PFSK-1 (cell line): Measurements from ENCODE around the gene KRTAP2-2.
"Not testable (repeated sequence)": the region's sequence is repeated elsewhere in the genome, so short reads cannot be mapped to it uniquely, and the experiment has no call there.

Experiments
- FOXP2 ChIP-seq: optimal IDR thresholded peaks from 2 replicates; pipeline ENCODE3; 2011; ENCODE audit warnings: borderline replicate concordance, control low read depth, inconsistent platforms; ENCODE audit not compliant: insufficient read depth; ENCODE audit errors: extremely low read length, extremely low read depth
- POLR2AphosphoS5 ChIP-seq: IDR thresholded peaks from 2 replicates; pipeline ENCODE4 v1.6.1; 2012; ENCODE audit warnings: low read depth, mild to moderate bottlenecking, control low read depth, low read length, moderate library complexity
- SIN3A ChIP-seq: IDR thresholded peaks from 2 replicates; pipeline ENCODE4 v1.6.1; 2012; ENCODE audit warnings: mild to moderate bottlenecking, low read length, moderate library complexity, borderline replicate concordance; ENCODE audit not compliant: insufficient read depth
- TAF1 ChIP-seq: IDR thresholded peaks from 2 replicates; pipeline ENCODE4 v1.6.1; 2012; ENCODE audit warnings: low read length, control low read depth, borderline replicate concordance; ENCODE audit not compliant: insufficient read depth
- TF ChIP-seq, protein P1 (sequence below), 2 experiments: IDR thresholded peaks; 2 replicates each; pipeline versions ENCODE4 v1.6.1 to v1.8.0; 2011 to 2012; ENCODE audit warnings: low read depth in 2 of 2, low read length in 2 of 2, control low read depth in 1 of 2, inconsistent platforms in 1 of 2, mild to moderate bottlenecking in 1 of 2, moderate library complexity in 1 of 2; ENCODE audit not compliant: insufficient read depth in 1 of 2

DNA sequence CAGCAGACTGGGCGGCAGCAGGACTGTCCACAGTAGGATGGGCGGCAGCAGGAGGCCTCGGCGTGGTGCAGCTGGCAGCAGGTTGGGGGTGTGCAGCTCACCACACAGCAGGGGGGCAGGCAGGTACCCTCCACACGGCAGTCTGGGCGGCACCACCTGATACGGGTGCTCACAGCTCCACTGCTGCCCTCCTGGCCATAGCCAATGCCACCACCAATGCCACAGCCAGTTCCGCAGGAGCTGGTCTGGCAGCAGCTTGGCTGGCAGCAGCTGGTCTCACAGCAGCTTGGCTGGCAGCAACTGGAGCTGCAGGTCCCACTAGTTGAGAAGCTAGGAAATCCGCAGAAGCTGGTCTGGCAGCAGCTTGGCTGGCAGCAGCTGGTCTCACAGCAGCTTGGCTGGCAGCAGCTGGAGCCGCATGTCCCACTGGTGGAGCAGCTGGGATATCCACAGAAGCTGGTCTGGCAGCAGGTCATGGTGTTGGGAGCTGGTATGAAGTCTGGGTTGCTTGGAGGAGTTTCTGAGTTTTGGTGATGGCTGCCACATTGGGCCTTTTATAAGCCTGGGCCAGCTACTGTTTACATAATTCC is 20.6 kb downstream of the KRTAP2-2 start, which contains the start of gene KRTAP1-3:
- not testable (repeated sequence) for TF ChIP-seq TAF1, POLR2AphosphoS5, SIN3A, FOXP2
- TF ChIP-seq, protein P1, sequence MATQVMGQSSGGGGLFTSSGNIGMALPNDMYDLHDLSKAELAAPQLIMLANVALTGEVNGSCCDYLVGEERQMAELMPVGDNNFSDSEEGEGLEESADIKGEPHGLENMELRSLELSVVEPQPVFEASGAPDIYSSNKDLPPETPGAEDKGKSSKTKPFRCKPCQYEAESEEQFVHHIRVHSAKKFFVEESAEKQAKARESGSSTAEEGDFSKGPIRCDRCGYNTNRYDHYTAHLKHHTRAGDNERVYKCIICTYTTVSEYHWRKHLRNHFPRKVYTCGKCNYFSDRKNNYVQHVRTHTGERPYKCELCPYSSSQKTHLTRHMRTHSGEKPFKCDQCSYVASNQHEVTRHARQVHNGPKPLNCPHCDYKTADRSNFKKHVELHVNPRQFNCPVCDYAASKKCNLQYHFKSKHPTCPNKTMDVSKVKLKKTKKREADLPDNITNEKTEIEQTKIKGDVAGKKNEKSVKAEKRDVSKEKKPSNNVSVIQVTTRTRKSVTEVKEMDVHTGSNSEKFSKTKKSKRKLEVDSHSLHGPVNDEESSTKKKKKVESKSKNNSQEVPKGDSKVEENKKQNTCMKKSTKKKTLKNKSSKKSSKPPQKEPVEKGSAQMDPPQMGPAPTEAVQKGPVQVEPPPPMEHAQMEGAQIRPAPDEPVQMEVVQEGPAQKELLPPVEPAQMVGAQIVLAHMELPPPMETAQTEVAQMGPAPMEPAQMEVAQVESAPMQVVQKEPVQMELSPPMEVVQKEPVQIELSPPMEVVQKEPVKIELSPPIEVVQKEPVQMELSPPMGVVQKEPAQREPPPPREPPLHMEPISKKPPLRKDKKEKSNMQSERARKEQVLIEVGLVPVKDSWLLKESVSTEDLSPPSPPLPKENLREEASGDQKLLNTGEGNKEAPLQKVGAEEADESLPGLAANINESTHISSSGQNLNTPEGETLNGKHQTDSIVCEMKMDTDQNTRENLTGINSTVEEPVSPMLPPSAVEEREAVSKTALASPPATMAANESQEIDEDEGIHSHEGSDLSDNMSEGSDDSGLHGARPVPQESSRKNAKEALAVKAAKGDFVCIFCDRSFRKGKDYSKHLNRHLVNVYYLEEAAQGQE (IDR thresholded peaks at IDR 0.05; ENCODE audit: insufficient read depth in 1 of 2, low read depth in 2 of 2, low read length in 2 of 2), result not testable (repeated sequence)
